ENCODE data around the gene CDC42BPB. TPM values are rescaled to one million over a fixed set of nuclear protein-coding genes. Genes with fewer than 3 reads are reported as not detected.

Gene CDC42BPB
- total RNA-seq, 4 donors from 2014 or later = 80.6 to 157 (median 118) TPM

GRCh38 chr14:102909462-102909861, 147.9 kb downstream of the CDC42BPB start:
- no peak overlapping the region for H3K27ac ChIP-seq
- no peaks in the 10 kb centered on the region for H3K4me1 ChIP-seq
- intact Hi-C loops (cut with DNase I; ENCODE audit: low total_unique reads) = no loop called here
- no peaks in the 10 kb centered on the region for H3K9me3 ChIP-seq
- DNase-seq = no peak
- TF ChIP-seq, protein P1, sequence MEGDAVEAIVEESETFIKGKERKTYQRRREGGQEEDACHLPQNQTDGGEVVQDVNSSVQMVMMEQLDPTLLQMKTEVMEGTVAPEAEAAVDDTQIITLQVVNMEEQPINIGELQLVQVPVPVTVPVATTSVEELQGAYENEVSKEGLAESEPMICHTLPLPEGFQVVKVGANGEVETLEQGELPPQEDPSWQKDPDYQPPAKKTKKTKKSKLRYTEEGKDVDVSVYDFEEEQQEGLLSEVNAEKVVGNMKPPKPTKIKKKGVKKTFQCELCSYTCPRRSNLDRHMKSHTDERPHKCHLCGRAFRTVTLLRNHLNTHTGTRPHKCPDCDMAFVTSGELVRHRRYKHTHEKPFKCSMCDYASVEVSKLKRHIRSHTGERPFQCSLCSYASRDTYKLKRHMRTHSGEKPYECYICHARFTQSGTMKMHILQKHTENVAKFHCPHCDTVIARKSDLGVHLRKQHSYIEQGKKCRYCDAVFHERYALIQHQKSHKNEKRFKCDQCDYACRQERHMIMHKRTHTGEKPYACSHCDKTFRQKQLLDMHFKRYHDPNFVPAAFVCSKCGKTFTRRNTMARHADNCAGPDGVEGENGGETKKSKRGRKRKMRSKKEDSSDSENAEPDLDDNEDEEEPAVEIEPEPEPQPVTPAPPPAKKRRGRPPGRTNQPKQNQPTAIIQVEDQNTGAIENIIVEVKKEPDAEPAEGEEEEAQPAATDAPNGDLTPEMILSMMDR (IDR thresholded peaks at IDR 0.05) = no peak
- no peak for TF ChIP-seq POLR2A (IDR thresholded peaks at IDR 0.05)
- H3K36me3 ChIP-seq = no peaks in the 10 kb centered on the region
- no peaks in the 10 kb centered on the region for H3K27me3 ChIP-seq
- no peak overlapping the region for H3K4me3 ChIP-seq

DNA sequence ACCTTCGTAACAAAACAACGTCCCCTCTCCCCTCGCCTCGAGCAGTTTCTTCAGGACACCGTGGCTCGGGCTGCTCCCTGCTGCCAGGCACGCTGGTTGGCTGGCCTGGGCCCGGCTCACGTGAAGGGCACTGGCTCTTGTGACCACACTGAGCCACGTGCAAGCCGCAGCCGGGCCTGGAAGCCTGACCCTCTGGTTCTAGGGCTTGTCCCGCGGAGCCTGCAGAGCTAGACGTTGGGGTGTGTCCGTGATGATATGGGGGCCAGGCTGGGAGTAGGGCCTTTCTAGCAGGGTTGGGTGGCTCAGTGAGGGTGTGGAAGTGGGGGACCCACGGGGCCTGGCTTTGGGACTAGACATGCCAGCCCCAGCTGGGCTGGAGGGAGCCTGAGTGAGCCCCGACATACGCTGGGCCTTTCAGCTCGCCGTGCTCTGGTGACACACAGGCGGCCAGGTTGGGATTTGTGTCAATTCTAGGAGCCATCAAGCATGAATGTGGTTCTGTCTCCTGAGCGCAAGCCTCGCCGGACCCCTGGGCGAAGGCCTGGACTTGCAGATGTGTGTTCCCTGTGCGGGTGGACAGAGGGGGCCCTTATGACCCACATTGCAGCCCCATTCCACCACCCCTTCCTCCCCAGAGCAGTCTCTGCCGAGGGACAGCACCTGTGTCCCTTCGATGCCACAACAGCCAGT, 148.4 kb downstream of the CDC42BPB start:
- H3K4me1 ChIP-seq = no peaks in the 10 kb centered on the region
- no peak overlapping the region for H3K4me3 ChIP-seq
- H3K27me3 ChIP-seq = no peaks in the 10 kb centered on the region
- no peak overlapping the region for H3K27ac ChIP-seq
- DNase-seq = no peak
- no peaks in the 10 kb centered on the region for H3K9me3 ChIP-seq
- no peak for TF ChIP-seq POLR2A (IDR thresholded peaks at IDR 0.05)
- TF ChIP-seq, protein P1 (IDR thresholded peaks at IDR 0.05) = no peak
- intact Hi-C loops (cut with DNase I; ENCODE audit: low total_unique reads) = no loop called here
- H3K36me3 ChIP-seq = no peaks in the 10 kb centered on the region

DNA sequence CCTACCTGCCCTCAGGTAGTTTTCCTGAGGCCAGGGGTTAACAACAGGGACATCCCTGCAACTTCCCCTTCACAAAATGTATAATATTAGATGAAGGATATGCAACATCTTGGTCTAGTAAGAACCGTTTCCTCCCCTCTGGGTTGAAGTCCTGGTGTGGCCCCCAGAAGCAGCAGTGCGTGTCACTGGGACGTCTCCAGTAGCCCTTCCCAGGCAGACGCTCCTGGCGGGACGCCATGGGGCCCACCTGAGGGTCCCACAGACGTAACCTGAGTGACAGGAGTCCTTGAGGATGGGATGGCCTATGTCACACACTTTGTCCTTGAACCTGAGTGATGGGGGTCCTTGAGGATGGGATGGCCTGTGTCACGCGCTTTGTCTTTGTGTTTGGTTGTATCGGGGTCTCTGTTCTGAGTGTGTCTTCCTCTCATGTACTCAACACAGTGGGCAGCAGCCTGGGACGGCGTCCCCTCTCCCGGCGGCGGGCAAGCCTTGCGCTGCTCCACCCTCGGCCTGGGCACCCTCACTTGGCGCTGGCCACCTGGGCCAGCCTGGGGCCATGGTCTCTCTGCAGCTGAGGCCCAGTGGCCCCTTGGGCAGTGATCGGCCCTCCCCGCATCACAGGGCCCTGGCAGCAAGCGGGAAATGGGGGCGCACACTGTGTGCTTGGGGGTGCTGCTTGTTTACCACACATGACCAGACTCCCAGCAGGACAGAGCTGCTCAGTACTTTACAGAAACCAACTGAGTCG, 149.2 kb downstream of the CDC42BPB start:
- Histone ChIP-seq H3K27me3 (no peaks in the 10 kb centered on the region), H3K4me1 (no peaks in the 10 kb centered on the region), H3K27ac (no peak overlapping the region), H3K4me3 (no peak overlapping the region), H3K36me3 (no peaks in the 10 kb centered on the region), H3K9me3 (no peaks in the 10 kb centered on the region)
- no peak for DNase-seq
- intact Hi-C loops (cut with DNase I; ENCODE audit: low total_unique reads) = no loop called here
- TF ChIP-seq, protein P1 (IDR thresholded peaks at IDR 0.05) = no peak
- TF ChIP-seq POLR2A (IDR thresholded peaks at IDR 0.05) = no peak

GRCh38 chr14:102907303-102907844, 150.0 kb downstream of the CDC42BPB start:
- H3K27me3 ChIP-seq = no peaks in the 10 kb centered on the region
- H3K4me3 ChIP-seq = no peak overlapping the region
- H3K4me1 ChIP-seq = no peaks in the 10 kb centered on the region
- no peaks in the 10 kb centered on the region for H3K9me3 ChIP-seq
- no peak for TF ChIP-seq POLR2A (IDR thresholded peaks at IDR 0.05)
- TF ChIP-seq, protein P1 (IDR thresholded peaks at IDR 0.05) = no peak
- DNase-seq = no peak
- no peaks in the 10 kb centered on the region for H3K36me3 ChIP-seq
- H3K27ac ChIP-seq = no peak overlapping the region
- intact Hi-C loops (cut with DNase I; ENCODE audit: low total_unique reads) = no loop called here
